GM21367 (cell line): ENCODE measurements around the gene OGFOD1.

ENCODE experiments used
- ATAC-seq: cut with Tn5 transposase; IDR thresholded peaks from one replicate; pipeline ENCODE4 v1.9.1; 2021; ENCODE audit not compliant: unreplicated experiment

Gene OGFOD1

GRCh38 chr16:56450986-56451752 is at the start of gene OGFOD1, which contains the start of gene NUDT21:
Gene OGFOD1 (plus strand): TSS chr16:56451554. CDS start chr16:56451613, 59 bp downstream.
Gene NUDT21 (minus strand): TSS chr16:56451332. CDS start chr16:56451202, 130 bp downstream.
- ATAC-seq, result peak; percentile 96

- no peak for ATAC-seq
Observed at GRCh38 chr16:56405977-56406672, 45.2 kb upstream of the OGFOD1 start.

GRCh38 chr16:56408379-56409098 is 42.8 kb upstream of the OGFOD1 start:
- ATAC-seq, result no peak

- no peak for ATAC-seq
Observed at GRCh38 chr16:56409195-56409594, 42.2 kb upstream of the OGFOD1 start.

GRCh38 chr16:56411123-56411522 is 40.2 kb upstream of the OGFOD1 start:
- ATAC-seq, result no peak

GRCh38 chr16:56411624-56412023 is 39.7 kb upstream of the OGFOD1 start:
- ATAC-seq, result no peak

- no peak for ATAC-seq
Observed at GRCh38 chr16:56413381-56413780, 38.0 kb upstream of the OGFOD1 start.

GRCh38 chr16:56414366-56414765 is 37.0 kb upstream of the OGFOD1 start:
- no peak for ATAC-seq

- ATAC-seq, result no peak
Observed at GRCh38 chr16:56415875-56416274, 35.5 kb upstream of the OGFOD1 start.

- ATAC-seq, result no peak
Observed at GRCh38 chr16:56417138-56417537, 34.2 kb upstream of the OGFOD1 start.

- no peak for ATAC-seq
Observed at GRCh38 chr16:56419740-56420548, 31.4 kb upstream of the OGFOD1 start.

- ATAC-seq, result no peak
Observed at GRCh38 chr16:56420613-56421012, 30.7 kb upstream of the OGFOD1 start.

- ATAC-seq, result no peak
Observed at GRCh38 chr16:56421313-56421712, 30.0 kb upstream of the OGFOD1 start.

- no peak for ATAC-seq
Observed at GRCh38 chr16:56421976-56422669, 29.2 kb upstream of the OGFOD1 start.

GRCh38 chr16:56422896-56423441 is 28.4 kb upstream of the OGFOD1 start:
- no peak for ATAC-seq

GRCh38 chr16:56423584-56424403 is 27.6 kb upstream of the OGFOD1 start:
- ATAC-seq, result no peak

- ATAC-seq, result no peak
Observed at GRCh38 chr16:56424404-56424764, 27.0 kb upstream of the OGFOD1 start.

GRCh38 chr16:56424791-56425438 is 26.4 kb upstream of the OGFOD1 start:
- ATAC-seq, result peak; percentile 25

- ATAC-seq, result peak; percentile 71
Observed at GRCh38 chr16:56425439-56425832, 25.9 kb upstream of the OGFOD1 start, which contains the start of gene AMFR. Gene AMFR (minus strand): TSS chr16:56425545. CDS start chr16:56425327, 218 bp downstream.
